Right atrium auricular region (tissue), 2 donors: Measurements from ENCODE around the gene ARMH3. TPM values are rescaled to one million over a fixed set of nuclear protein-coding genes. Genes with fewer than 3 reads are reported as not detected.

ENCODE experiments used
- DNase-seq: peaks from one replicate; pipeline ENCODE4 v3.0.0-alpha.2; 2019; ENCODE audit warnings: low spot score
- H3K27ac ChIP-seq, 2 donors: fragments of 200-600 bp; sonication (generic); 1 replicate in 1 of 2; 2 replicates in 1 of 2; pipeline ENCODE4 v1.5.1; 2016 to 2019
- H3K27me3 ChIP-seq, 2 donors: fragments of 200-600 bp; sonication (generic); one replicate each; pipeline versions ENCODE4 v1.5.1 to v1.6.0; 2017 to 2019
- H3K36me3 ChIP-seq: fragments of 200-600 bp; sonication (generic); one replicate; pipeline ENCODE4 v1.5.1; 2016
- H3K4me1 ChIP-seq, 2 donors: fragments of 200-600 bp; sonication (generic); one replicate each; pipeline versions ENCODE4 v1.5.1 to v1.6.0; 2017 to 2019
- H3K4me3 ChIP-seq, 2 donors: fragments of 200-600 bp; sonication (generic); 1 replicate in 1 of 2; 2 replicates in 1 of 2; pipeline ENCODE4 v1.5.1; 2017 to 2019; ENCODE audit warnings: mild to moderate bottlenecking in 1 of 2, moderate library complexity in 1 of 2
- H3K9me3 ChIP-seq, 2 donors: fragments of 200-600 bp; sonication (generic); one replicate each; pipeline ENCODE4 v1.5.1; 2019
- total RNA-seq, 2 donors: library from RNA; depleted of rRNA; stranded (reverse); fragments of >200 nt; gene quantifications; one replicate each; pipeline ENCODE4 v1.1.0, GENCODE V29; 2016
- TF ChIP-seq, protein P1 (sequence below), 2 donors: fragments of 200-600 bp; sonication (generic); IDR thresholded peaks; one replicate each; pipeline ENCODE4 v1.5.1; 2019; ENCODE audit warnings: antibody characterized with exemption in 2 of 2

The ARMH3 gene
- total RNA-seq, 2 donors from 2014 or later, result 25.4 to 28.5 TPM

DNA sequence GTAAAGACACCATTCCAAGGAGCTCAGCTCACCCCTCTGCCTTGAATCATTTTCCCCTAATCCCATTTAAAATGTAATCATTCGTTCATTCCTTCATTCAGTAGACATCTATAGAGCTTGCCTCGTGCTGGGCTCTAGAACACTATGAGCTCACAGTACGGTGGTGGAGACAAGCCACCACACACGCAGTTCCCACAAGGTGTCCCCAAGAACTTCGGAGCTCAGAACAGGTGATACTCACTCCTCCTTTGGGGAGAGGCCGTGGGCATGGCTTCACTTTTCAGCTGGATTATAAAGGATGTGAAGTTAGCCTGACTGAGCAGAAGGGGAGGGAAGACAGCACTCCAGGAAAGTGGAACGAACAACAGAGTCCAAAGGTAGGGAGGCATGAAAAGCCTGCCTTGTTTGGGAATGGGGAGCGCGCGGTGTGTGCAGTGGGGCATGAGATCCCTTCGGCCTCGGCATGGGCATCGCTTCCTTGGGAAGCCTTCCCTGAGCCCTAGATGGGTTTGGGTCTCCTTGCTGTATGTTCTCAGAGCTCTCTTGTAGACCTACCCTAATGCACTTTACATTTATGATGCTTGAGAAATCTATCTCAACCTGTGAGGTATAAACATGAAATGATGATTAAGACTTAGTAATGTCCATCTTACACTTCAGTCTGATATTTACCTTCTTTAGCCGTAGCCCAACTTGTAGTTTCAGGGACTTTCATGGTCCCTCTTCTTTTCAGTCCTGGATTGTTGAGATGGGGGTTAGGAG is 236.9 kb downstream of the ARMH3 start:
- Histone ChIP-seq H3K9me3 (no peaks in the 10 kb centered on the region), H3K4me3 (peak overlapping the region; percentile 97 to 100), H3K27me3 (no peaks in the 10 kb centered on the region), H3K4me1 (peaks cover 0 to 31% of the 10 kb centered on the region in 2 donors), H3K27ac (peak overlapping the region; percentile 97 to 98), H3K36me3 (no peaks in the 10 kb centered on the region)
- DNase-seq, result no peak
- TF ChIP-seq, protein P1, sequence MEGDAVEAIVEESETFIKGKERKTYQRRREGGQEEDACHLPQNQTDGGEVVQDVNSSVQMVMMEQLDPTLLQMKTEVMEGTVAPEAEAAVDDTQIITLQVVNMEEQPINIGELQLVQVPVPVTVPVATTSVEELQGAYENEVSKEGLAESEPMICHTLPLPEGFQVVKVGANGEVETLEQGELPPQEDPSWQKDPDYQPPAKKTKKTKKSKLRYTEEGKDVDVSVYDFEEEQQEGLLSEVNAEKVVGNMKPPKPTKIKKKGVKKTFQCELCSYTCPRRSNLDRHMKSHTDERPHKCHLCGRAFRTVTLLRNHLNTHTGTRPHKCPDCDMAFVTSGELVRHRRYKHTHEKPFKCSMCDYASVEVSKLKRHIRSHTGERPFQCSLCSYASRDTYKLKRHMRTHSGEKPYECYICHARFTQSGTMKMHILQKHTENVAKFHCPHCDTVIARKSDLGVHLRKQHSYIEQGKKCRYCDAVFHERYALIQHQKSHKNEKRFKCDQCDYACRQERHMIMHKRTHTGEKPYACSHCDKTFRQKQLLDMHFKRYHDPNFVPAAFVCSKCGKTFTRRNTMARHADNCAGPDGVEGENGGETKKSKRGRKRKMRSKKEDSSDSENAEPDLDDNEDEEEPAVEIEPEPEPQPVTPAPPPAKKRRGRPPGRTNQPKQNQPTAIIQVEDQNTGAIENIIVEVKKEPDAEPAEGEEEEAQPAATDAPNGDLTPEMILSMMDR (IDR thresholded peaks at IDR 0.05), result no peak

- Histone ChIP-seq H3K36me3 (no peaks in the 10 kb centered on the region), H3K27me3 (no peaks in the 10 kb centered on the region), H3K4me1 (peaks cover 0 to 36% of the 10 kb centered on the region in 2 donors), H3K9me3 (no peaks in the 10 kb centered on the region), H3K27ac (peak within 1 kb of the TSS; percentile 97 to 98), H3K4me3 (peak within 1 kb of the TSS; percentile 97 to 100)
- peak; percentile 98 for DNase-seq
- TF ChIP-seq, protein P1 (IDR thresholded peaks at IDR 0.05), result no peak
Measured at GRCh38 chr10:101818119-101818871, 237.7 kb downstream of the ARMH3 start, which contains the start of gene OGA. OGA (minus strand) TSS chr10:101818444; CDS start chr10:101818022, 422 bp downstream.

DNA sequence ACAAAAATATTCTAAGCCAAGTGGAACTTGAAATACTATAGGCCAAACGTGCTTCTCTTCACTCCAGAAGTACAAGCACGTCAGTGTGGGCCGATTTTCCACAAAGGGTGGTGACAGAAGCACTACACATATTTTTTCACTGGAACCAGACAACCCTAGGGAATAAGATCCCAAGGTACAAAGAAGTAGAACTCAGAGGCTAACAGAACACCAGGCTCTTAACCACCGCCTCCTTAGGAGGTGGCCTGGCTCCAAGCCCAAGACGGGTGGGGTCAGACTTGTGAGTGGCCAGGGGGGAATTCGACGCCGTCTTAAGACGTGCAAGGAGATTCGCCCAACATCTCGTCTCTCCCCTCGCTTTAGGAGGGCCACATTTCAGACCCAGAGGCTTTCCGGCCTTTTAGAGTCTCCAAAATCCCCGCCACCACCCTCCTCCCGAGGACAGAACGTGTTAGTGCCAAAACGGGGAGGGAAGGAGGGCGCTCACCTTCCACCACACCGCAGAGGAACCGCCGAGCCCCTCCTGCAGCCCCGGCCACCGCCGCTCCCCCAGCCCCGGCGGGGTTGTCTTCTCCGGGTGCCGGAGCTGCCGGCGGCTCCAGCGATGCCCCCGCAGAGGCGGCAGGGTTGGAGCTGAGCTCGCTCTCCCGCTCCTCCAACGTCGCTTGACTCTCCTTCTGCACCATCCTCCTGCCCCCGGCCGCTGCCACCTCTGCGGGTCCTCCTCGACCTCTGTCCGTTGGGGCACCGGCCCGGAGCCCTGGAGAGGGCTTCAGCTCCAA is 238.4 kb downstream of the ARMH3 start:
- Histone ChIP-seq H3K4me1 (peaks cover 0 to 44% of the 10 kb centered on the region in 2 donors), H3K27me3 (no peaks in the 10 kb centered on the region), H3K36me3 (no peaks in the 10 kb centered on the region), H3K9me3 (no peaks in the 10 kb centered on the region), H3K4me3 (peak overlapping the region; percentile 97 to 100), H3K27ac (peak overlapping the region; percentile 97 to 98)
- peak; percentile 87 for DNase-seq
- TF ChIP-seq, protein P1 (IDR thresholded peaks at IDR 0.05), result no peak

DNA sequence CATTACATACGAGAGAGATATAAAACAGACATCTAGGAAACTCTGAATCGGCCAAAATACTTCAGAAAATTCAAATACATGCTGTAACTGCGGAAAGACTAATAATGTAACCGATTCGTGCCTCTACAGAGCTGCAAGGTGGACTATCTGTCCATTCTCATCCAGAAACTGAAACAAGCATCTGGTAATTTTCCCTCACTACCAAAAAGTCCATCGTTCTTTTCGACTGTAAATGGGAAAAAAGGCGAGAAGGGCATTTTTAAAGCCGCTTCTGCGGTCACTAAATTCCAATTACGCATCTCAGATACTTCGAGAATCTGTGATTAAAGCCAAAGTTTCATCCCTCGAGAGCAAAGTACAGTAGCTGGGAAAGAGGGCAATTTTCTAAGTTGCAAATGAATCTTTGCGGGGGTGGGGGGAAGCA is 239.0 kb downstream of the ARMH3 start:
- H3K4me1 ChIP-seq, result peaks cover 0 to 50% of the 10 kb centered on the region in 2 donors
- H3K27me3 ChIP-seq, result no peaks in the 10 kb centered on the region
- H3K4me3 ChIP-seq, result peak overlapping the region; percentile 97 to 100
- H3K36me3 ChIP-seq, result no peaks in the 10 kb centered on the region
- H3K9me3 ChIP-seq, result no peaks in the 10 kb centered on the region
- DNase-seq, result no peak
- TF ChIP-seq, protein P1 (IDR thresholded peaks at IDR 0.05), result no peak
- H3K27ac ChIP-seq, result peak overlapping the region; percentile 97 to 98

DNA sequence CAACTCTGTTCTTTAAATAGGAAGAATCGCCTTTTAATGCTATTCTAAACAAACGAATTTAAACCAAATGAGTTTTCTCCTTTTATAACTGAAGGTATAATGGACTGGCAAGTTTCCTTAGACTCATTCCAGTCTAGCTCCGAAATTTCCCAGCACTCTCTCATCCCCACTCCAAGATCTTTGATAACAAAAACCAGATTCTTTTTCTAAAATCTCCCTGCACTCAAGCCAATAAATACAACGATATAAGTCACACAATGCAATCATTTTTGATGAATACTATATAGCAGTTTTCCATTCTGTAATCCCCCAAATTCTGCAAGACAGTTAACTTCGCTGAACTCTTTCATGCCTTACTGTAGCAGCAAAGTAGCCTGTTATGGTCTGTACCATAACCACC is 239.6 kb downstream of the ARMH3 start:
- peaks cover 0 to 56% of the 10 kb centered on the region in 2 donors for H3K4me1 ChIP-seq
- no peak for DNase-seq
- peak overlapping the region; percentile 97 to 100 for H3K4me3 ChIP-seq
- peak overlapping the region; percentile 97 to 98 for H3K27ac ChIP-seq
- H3K36me3 ChIP-seq, result peaks cover 3% of the 10 kb centered on the region
- TF ChIP-seq, protein P1 (IDR thresholded peaks at IDR 0.05), result no peak
- no peaks in the 10 kb centered on the region for H3K9me3 ChIP-seq
- H3K27me3 ChIP-seq, result no peaks in the 10 kb centered on the region
